IMR-90 (cell line): ENCODE results near the gene ITFG1. TPM values are rescaled to one million over a fixed set of nuclear protein-coding genes. Genes with fewer than 3 reads are reported as not detected.

ENCODE experiments used
- ATAC-seq: fragments of 200-7000 bp; cut with Tn5 transposase; 2 replicates; pipeline ENCODE4 v1.9.1; 2020; ENCODE audit warnings: low read depth, mild to moderate bottlenecking, moderate library complexity
- BruUV-seq: library from RNA; stranded (reverse); fragments of 400-500 nt; replicated peaks from 2 replicates; lab custom pipeline; 2021; lab: Mats Ljungman, UMichigan
- CTCF ChIA-PET: fragments of 300-600 bp; formaldehyde crosslinking; extraction: SDS; loops from one replicate; lab custom pipeline; 2021; ENCODE audit warnings: antibody characterized with exemption; lab: Yijun Ruan, JAX
- POLR2A ChIA-PET: fragments of 300-600 bp; sonication (Branson Sonifier 250); formaldehyde crosslinking; loops from one replicate; lab custom pipeline; 2022; ENCODE audit warnings: antibody characterized with exemption; ENCODE audit not compliant: unreplicated experiment; lab: Charles Lee
- DNase-seq: peaks from one replicate; pipeline ENCODE4 v3.0.0; 2013
- H2AFZ ChIP-seq: replicated peaks from 2 replicates; pipeline ENCODE3; 2013; ENCODE audit warnings: low read length, mild to moderate bottlenecking; ENCODE audit not compliant: poor library complexity
- H2AK5ac ChIP-seq: 2 replicates; pipeline ENCODE4 v1.6.1; 2013; ENCODE audit warnings: low read depth, low read length, inconsistent platforms
- H2AK9ac ChIP-seq: replicated peaks from 2 replicates; pipeline ENCODE3; 2013; ENCODE audit warnings: mild to moderate bottlenecking, low read depth, low read length, moderate library complexity; ENCODE audit not compliant: poor library complexity
- H2BK120ac ChIP-seq: 2 replicates; pipeline ENCODE4 v1.6.1; 2013; ENCODE audit warnings: low read depth, low read length, inconsistent platforms
- H2BK15ac ChIP-seq: 3 replicates; pipeline ENCODE4 v1.6.1; 2013; ENCODE audit warnings: low read depth, low read length, inconsistent platforms
- H2BK20ac ChIP-seq: 2 replicates; pipeline ENCODE4 v1.6.1; 2013; ENCODE audit warnings: low read depth, mild to moderate bottlenecking, inconsistent platforms, low read length, moderate library complexity
- H2BK5ac ChIP-seq: 2 replicates; pipeline ENCODE4 v1.6.1; 2013; ENCODE audit warnings: mild to moderate bottlenecking, low read depth, low read length, inconsistent platforms; ENCODE audit not compliant: poor library complexity, severe bottlenecking
- H3K14ac ChIP-seq: replicated peaks from 2 replicates; pipeline ENCODE4 v1.6.1; 2013; ENCODE audit warnings: low read depth, low read length, inconsistent platforms
- H3K18ac ChIP-seq: 2 replicates; pipeline ENCODE4 v1.6.1; 2013; ENCODE audit warnings: low read depth, low read length, control low read depth
- H3K23ac ChIP-seq: 2 replicates; pipeline ENCODE4 v1.6.1; 2013; ENCODE audit warnings: low read depth, low read length, inconsistent platforms
- H3K27ac ChIP-seq: 2 replicates; pipeline ENCODE4 v1.5.1; 2013; ENCODE audit warnings: mild to moderate bottlenecking, control low read depth, low read length; ENCODE audit not compliant: insufficient read depth
- H3K27me3 ChIP-seq: 2 replicates; pipeline ENCODE4 v1.6.1; 2013; ENCODE audit warnings: low read length; ENCODE audit not compliant: control insufficient read depth, insufficient read depth
- H3K36me3 ChIP-seq: 2 replicates; pipeline ENCODE4 v1.6.1; 2013; ENCODE audit warnings: low read length, mixed read lengths; ENCODE audit not compliant: control insufficient read depth, insufficient read depth
- H3K4ac ChIP-seq: 2 replicates; pipeline ENCODE4 v1.6.1; 2013; ENCODE audit warnings: low read depth, low read length, inconsistent platforms
- H3K4me1 ChIP-seq: 2 replicates; pipeline ENCODE4 v1.6.1; 2013; ENCODE audit warnings: low read length, mixed read lengths; ENCODE audit not compliant: control insufficient read depth, insufficient read depth
- H3K4me2 ChIP-seq: 2 replicates; pipeline ENCODE4 v1.6.1; 2013; ENCODE audit warnings: low read depth, mild to moderate bottlenecking, control low read depth, low read length, moderate library complexity
- H3K4me3 ChIP-seq: 2 replicates; pipeline ENCODE4 v1.5.1; 2013; ENCODE audit warnings: low read depth, mild to moderate bottlenecking, control low read depth, low read length, moderate library complexity; ENCODE audit not compliant: insufficient read depth
- H3K56ac ChIP-seq: 2 replicates; pipeline ENCODE4 v1.6.1; 2013; ENCODE audit warnings: low read length, inconsistent platforms; ENCODE audit not compliant: insufficient read depth; ENCODE audit errors: extremely low read depth
- H3K79me1 ChIP-seq, 2 experiments: 2 replicates each; pipeline ENCODE4 v1.6.1; 2013; ENCODE audit warnings: low read length in 2 of 2, inconsistent platforms in 1 of 2, low read depth in 1 of 2
- H3K9ac ChIP-seq: 2 replicates; pipeline ENCODE4 v1.6.1; 2013; ENCODE audit warnings: low read depth, low read length, control low read depth
- H3K9me1 ChIP-seq: 2 replicates; pipeline ENCODE4 v1.6.1; 2013; ENCODE audit warnings: low read length, inconsistent platforms; ENCODE audit not compliant: insufficient read depth
- H3K9me3 ChIP-seq: 2 replicates; pipeline ENCODE4 v1.6.1; 2013; ENCODE audit warnings: low read length; ENCODE audit not compliant: control insufficient read depth, insufficient read depth
- H4K20me1 ChIP-seq: 2 replicates; pipeline ENCODE4 v1.6.1; 2013; ENCODE audit warnings: low read length, inconsistent platforms; ENCODE audit not compliant: insufficient read depth
- H4K5ac ChIP-seq: 2 replicates; pipeline ENCODE4 v1.6.1; 2013; ENCODE audit warnings: mild to moderate bottlenecking, low read depth, low read length, control low read depth
- H4K8ac ChIP-seq, 2 experiments: 2 replicates each; pipeline ENCODE4 v1.6.1; 2013; ENCODE audit warnings: low read depth in 2 of 2, low read length in 2 of 2, control low read depth in 1 of 2, inconsistent platforms in 1 of 2
- H4K91ac ChIP-seq: 2 replicates; pipeline ENCODE4 v1.6.1; 2013; ENCODE audit warnings: low read depth, low read length, inconsistent platforms; ENCODE audit not compliant: insufficient read depth
- ELK1 ChIP-seq: fragments of 150-350 bp; IDR thresholded peaks from 2 replicates; pipeline ENCODE4 v1.6.1; 2016; ENCODE audit warnings: low read depth, mild to moderate bottlenecking, low read length, moderate library complexity, borderline replicate concordance
- MXI1 ChIP-seq: IDR thresholded peaks from 2 replicates; pipeline ENCODE4 v1.6.1; 2012; ENCODE audit warnings: low read depth, mild to moderate bottlenecking, low read length, moderate library complexity, borderline replicate concordance
- POLR2A ChIP-seq: IDR thresholded peaks from 2 replicates; pipeline ENCODE4 v1.6.1; 2012; ENCODE audit warnings: mild to moderate bottlenecking, low read depth, low read length
- RCOR1 ChIP-seq: IDR thresholded peaks from 2 replicates; pipeline ENCODE4 v1.6.1; 2012; ENCODE audit warnings: mild to moderate bottlenecking, low read length, improper control_type of control experiment; ENCODE audit not compliant: insufficient replicate concordance
- WGBS, 2 experiments: methylation state at CpG; one replicate each; pipeline versions ENCODE4 v1.1.5 to v1.1.7; 2013; ENCODE audit warnings: missing lambda C conversion rate in 2 of 2; ENCODE audit not compliant: insufficient read length in 1 of 2; ENCODE audit errors: extremely low coverage in 2 of 2; 5-methylcytosine and 5-hydroxymethylcytosine counted together
- dilution Hi-C: fragments of 300-500 bp; cut with HindIII; formaldehyde crosslinking; loops from one replicate; pipeline ENCODE4 v1.14.3; 2018; ENCODE audit warnings: low sequenced_read_pairs; ENCODE audit not compliant: unreplicated experiment
- in situ Hi-C: fragments of 300-500 bp; cut with MboI; formaldehyde crosslinking; loops from 3 replicates; pipeline ENCODE4 v1.14.3; 2019; ENCODE audit warnings: low sequenced_read_pairs, inconsistent platforms, mixed read lengths
- intact Hi-C: fragments of 100-400 bp; cut with micrococcal nuclease; formaldehyde crosslinking; loops from 2 replicates; pipeline ENCODE4 v1.10.0; 2022
- polyA plus RNA-seq, 3 experiments: library from polyadenylated mRNA; depleted of rRNA; stranded (reverse); fragments of >200 nt; gene quantifications; 2 replicates each; pipeline ENCODE4 v1.2.3, GENCODE V29; 2012; ENCODE audit warnings: low replicate concordance in 1 of 3
- total RNA-seq: library from RNA; depleted of rRNA; stranded (reverse); fragments of >200 nt; gene quantifications from 2 replicates; pipeline ENCODE4 v1.2.3, GENCODE V29; 2012

The ITFG1 gene
- total and polyA plus RNA-seq, 2 of the 4 experiments (the other 2 are of a cell fraction): 54.3 to 60.4 TPM

- no peak overlapping the region for H3K23ac ChIP-seq
- ChIA-PET POLR2A (no interaction called here), CTCF (interaction anchor here (1.3 kb wide), 1 partner anchor 334 kb away, joined by 3 read pairs; the partner anchor contains the start of gene NETO2)
- no peaks in the 10 kb centered on the region; the same call in 1 of the 2 replicates for H4K20me1 ChIP-seq
- H2BK15ac ChIP-seq: no peak overlapping the region
- no peak overlapping the region for H3K4ac ChIP-seq
- no peak overlapping the region for H2AFZ ChIP-seq
- no peak overlapping the region for H2AK9ac ChIP-seq
- no peak overlapping the region for H3K56ac ChIP-seq
- H3K9ac ChIP-seq: no peak overlapping the region
- H3K27me3 ChIP-seq: no peaks in the 10 kb centered on the region
- peaks cover 6% of the 10 kb centered on the region; the same call in 1 of the 2 replicates for H3K9me1 ChIP-seq
- no peak overlapping the region for H2AK5ac ChIP-seq
- peaks cover 38 to 41% of the 10 kb centered on the region in 2 experiments for H3K79me1 ChIP-seq
- intact Hi-C loops (no loop called here), dilution Hi-C loops (no loop called here), in situ Hi-C loops (no loop called here)
- TF ChIP-seq MXI1 (no peak), POLR2A (no peak), ELK1 (no peak), RCOR1 (no peak)
- H4K5ac ChIP-seq: no peak overlapping the region
- H3K9me3 ChIP-seq: no peaks in the 10 kb centered on the region
- H3K36me3 ChIP-seq: no peaks in the 10 kb centered on the region
- no peak overlapping the region for H3K4me3 ChIP-seq
- H2BK5ac ChIP-seq: no peak overlapping the region
- peaks cover 2% of the 10 kb centered on the region; the same call in 1 of the 2 replicates for H3K4me1 ChIP-seq
- H3K27ac ChIP-seq: no peak overlapping the region
- no CpG with 5 or more reads among the region's 1 CpG for WGBS, 2 experiments
- DNase-seq (peak; percentile 74), ATAC-seq (peak; percentile 56; the same call in 1 of the 2 replicates)
- no peak overlapping the region for H3K14ac ChIP-seq
- no peak overlapping the region for H2BK120ac ChIP-seq
- H4K8ac ChIP-seq: no peak overlapping the region
- H3K4me2 ChIP-seq: peak overlapping the region; percentile 51; the same call in 1 of the 2 replicates
- H4K91ac ChIP-seq: no peak overlapping the region
- H3K18ac ChIP-seq: no peak overlapping the region
- no TSS peak for BruUV-seq
- no peak overlapping the region for H2BK20ac ChIP-seq
Observed at GRCh38 chr16:47477679-47478078, 16.8 kb upstream of the ITFG1 start.
